HG03354 (cell line): ENCODE results near the gene ZNF354C.

Source experiments
- ATAC-seq: cut with Tn5 transposase; IDR thresholded peaks from one replicate; pipeline ENCODE4 v1.9.1; 2021; ENCODE audit warnings: mild to moderate bottlenecking; ENCODE audit not compliant: unreplicated experiment, poor library complexity, severe bottlenecking

Gene ZNF354C

GRCh38 chr5:179113143-179113530 lies 53.0 kb downstream of the ZNF354C start:
- ATAC-seq = no peak

- no peak for ATAC-seq
Measured at GRCh38 chr5:179113945-179114641, 53.9 kb downstream of the ZNF354C start.

GRCh38 chr5:179114756-179115155 lies 54.6 kb downstream of the ZNF354C start:
- no peak for ATAC-seq

GRCh38 chr5:179115307-179115706 lies 55.1 kb downstream of the ZNF354C start:
- ATAC-seq = no peak

- ATAC-seq = no peak
Measured at GRCh38 chr5:179115845-179116524, 55.8 kb downstream of the ZNF354C start.

GRCh38 chr5:179118338-179118737 lies 58.2 kb downstream of the ZNF354C start:
- no peak for ATAC-seq

GRCh38 chr5:179118756-179119414 lies 58.7 kb downstream of the ZNF354C start:
- ATAC-seq = no peak

GRCh38 chr5:179119415-179120170 lies 59.4 kb downstream of the ZNF354C start:
- no peak for ATAC-seq

GRCh38 chr5:179120421-179120861 lies 60.3 kb downstream of the ZNF354C start:
- no peak for ATAC-seq

GRCh38 chr5:179120951-179121666 lies 60.9 kb downstream of the ZNF354C start:
- ATAC-seq = no peak

- no peak for ATAC-seq
Measured at GRCh38 chr5:179121667-179122111, 61.5 kb downstream of the ZNF354C start.

GRCh38 chr5:179122411-179123108 lies 62.4 kb downstream of the ZNF354C start:
- ATAC-seq = no peak

- ATAC-seq = no peak
Measured at GRCh38 chr5:179123109-179123426, 62.9 kb downstream of the ZNF354C start.

GRCh38 chr5:179123491-179124272 lies 63.5 kb downstream of the ZNF354C start:
- no peak for ATAC-seq

- ATAC-seq = no peak
Measured at GRCh38 chr5:179124273-179124852, 64.2 kb downstream of the ZNF354C start.

- ATAC-seq = no peak
Measured at GRCh38 chr5:179124853-179125788, 64.9 kb downstream of the ZNF354C start.
